Ishikawa (cell line): ENCODE results near the gene PFKP.

Source experiments
- CEBPB ChIP-seq: IDR thresholded peaks from 2 replicates; pipeline ENCODE4 v1.6.1; 2012
- EGR1 ChIP-seq: IDR thresholded peaks from 2 replicates; pipeline ENCODE4 v1.6.1; 2012
- EP300 ChIP-seq: IDR thresholded peaks from 2 replicates; pipeline ENCODE4 v1.6.1; 2012; ENCODE audit warnings: borderline replicate concordance
- FOXM1 ChIP-seq: IDR thresholded peaks from 2 replicates; pipeline ENCODE4 v1.6.1; 2012; ENCODE audit warnings: low read depth, borderline replicate concordance
- RAD21 ChIP-seq: IDR thresholded peaks from 2 replicates; pipeline ENCODE4 v1.6.1; 2012; ENCODE audit warnings: low read depth
- YY1 ChIP-seq: IDR thresholded peaks from 2 replicates; pipeline ENCODE4 v1.6.1; 2012; ENCODE audit warnings: low read depth
- TF ChIP-seq, protein P1 (sequence below): IDR thresholded peaks from 2 replicates; pipeline ENCODE4 v1.6.1; 2012

DNA sequence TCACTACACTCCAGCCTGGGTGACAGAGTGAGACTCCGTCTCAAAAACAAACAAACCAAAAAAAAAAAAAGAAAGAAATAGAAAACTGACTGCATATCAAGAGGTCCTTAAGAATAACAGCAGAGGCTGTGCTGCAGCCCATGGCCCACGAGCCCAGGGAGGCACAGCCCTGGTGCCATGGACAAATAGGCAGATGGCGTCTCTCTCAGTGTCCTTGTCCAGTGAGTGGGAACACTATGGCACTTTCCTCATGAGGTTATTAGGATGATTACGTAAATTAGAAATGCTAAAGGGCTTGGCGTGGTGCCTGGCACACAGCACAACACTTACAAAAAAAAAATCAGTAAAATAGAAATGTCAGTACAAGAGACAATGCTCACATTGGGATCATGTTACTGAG, 33.4 kb upstream of the PFKP start:
- no peak for TF ChIP-seq RAD21
- no peak for TF ChIP-seq EP300
- TF ChIP-seq YY1, result no peak
- no peak for TF ChIP-seq CEBPB
- TF ChIP-seq, protein P1, sequence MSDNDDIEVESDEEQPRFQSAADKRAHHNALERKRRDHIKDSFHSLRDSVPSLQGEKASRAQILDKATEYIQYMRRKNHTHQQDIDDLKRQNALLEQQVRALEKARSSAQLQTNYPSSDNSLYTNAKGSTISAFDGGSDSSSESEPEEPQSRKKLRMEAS, result no peak
- TF ChIP-seq EGR1, result no peak
- TF ChIP-seq FOXM1, result no peak
